ENCODE results near the gene ABCC12.

DNA sequence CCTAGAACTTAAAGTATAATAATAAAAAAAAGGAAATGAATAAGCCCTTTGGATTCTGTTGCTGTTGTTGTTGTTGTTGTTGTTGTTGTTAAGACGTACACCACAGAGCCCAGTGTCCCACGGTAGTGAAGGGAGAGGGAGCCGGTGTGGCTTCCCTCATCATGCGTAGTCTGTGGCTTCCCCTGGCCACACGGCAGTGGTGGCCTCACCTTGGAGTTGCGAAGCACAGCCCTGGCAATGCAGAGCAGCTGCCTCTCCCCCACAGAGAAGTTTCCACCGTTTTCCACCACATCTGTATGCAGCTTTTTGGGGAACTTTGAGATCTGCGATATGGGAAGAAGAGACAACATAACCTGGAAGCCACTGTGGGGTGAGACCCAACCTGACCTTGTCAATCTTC, 14.1 kb upstream of the ABCC12 start:
- TF ChIP-seq CTCF (IDR thresholded peaks at IDR 0.05 in 2 of 3, conservative IDR thresholded peaks at IDR 0.05 in 1 of 3; ENCODE audit: borderline replicate concordance in 1 of 3, insufficient read depth in 1 of 3, low read depth in 2 of 3, low read length in 2 of 3): no peak
- TF ChIP-seq MAX (IDR thresholded peaks at IDR 0.05): no peak

All from HCT116 (cell line).